GM19463 (cell line): Measurements from ENCODE around the gene CARMIL1.

Source experiments
- ATAC-seq: cut with Tn5 transposase; IDR thresholded peaks from one replicate; pipeline ENCODE4 v1.9.1; 2021; ENCODE audit warnings: mild to moderate bottlenecking, moderate library complexity; ENCODE audit not compliant: unreplicated experiment

The CARMIL1 gene

DNA sequence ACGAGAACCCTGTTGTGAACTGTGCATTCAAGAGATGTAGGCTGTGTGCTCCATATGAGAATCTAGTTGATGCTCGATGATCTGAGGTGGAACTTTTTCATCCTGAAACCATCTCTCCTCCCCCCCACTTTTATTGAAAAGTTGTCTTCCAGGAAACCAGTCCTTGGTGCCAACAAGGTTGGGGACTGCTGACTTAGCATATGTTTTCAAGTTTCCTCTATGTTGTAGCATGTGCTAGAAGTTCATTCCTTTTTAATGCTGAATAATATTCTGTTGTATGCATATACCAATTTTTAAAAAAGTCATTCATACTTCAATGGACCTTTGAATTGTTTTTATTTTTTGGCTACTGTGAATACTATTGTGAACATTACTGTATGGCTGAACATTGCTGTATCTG is 27.2 kb downstream of the CARMIL1 start:
- ATAC-seq: no peak

DNA sequence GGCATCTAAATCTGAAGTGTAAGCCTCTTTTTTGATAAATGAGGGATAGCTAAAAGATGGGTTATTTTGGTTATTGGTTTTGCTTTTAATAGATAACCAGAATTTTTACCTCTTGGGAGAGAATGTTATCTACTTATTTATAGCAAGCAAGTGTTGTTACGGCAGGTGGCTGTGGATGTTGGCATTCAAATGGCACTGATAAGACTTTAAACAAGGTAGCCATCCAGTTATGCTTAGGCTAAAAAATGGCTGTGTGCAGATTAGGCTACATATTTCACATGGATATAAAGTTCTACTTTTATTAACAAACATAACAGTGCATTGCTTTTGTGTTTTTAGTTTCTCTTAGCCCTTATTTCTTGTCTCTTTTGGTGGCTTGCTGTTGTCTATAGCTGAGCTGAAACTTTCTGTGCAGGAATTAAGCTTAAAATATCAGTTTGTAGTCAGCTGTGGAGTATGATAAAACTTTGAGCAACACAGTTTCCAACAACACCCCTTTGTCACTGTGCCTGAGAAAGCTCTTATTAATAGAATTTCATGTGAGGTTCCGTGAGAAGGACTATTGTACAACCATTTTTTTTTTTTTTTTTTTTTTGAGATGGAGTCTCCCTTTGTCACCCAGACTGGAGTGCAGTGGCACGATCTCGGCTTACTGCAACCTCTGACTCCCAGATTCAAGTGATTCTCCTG is 28.8 kb downstream of the CARMIL1 start:
- ATAC-seq: no peak

DNA sequence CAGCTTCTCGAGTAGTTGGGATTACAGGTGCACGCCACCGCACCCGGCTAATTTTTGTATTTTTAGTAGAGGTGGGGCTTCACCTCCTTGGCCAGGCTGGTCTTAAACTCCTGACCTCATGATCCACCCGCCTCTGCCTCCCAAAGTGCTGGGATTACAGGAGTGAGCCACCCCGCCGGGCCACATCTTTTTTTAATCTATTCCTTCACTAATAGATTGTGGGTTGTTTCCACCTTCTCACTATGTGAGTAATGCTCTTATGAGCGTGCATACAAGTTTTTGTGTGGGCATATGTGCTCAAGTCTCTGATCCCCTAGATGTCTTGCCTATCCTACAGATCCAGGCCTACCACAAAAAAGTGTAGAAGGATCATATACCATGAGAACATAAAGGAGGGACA is 30.7 kb downstream of the CARMIL1 start:
- no peak for ATAC-seq

DNA sequence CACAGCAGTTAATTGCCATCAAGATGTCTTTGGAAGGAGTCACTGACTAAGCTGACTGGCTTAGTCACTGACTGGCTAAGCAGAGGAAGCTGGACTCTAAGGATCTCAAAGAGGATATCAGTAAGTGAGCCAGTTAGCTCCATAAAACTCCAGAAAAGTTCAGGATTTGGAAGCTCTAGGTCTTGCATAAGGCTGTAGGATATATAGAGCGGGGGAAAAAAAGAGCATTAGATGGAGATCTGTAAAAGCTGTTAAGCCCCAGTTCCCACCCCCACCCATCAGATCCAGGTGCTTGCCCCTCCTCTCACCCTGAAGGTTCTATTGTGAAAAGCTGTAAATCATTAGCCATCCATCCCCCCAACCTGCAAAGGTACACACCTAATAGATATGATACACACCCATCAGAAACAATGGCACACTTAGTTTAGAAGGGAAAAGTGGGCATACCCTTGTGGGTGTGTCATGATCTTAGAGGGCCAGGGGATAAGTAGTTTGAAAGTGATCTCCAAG is 32.2 kb downstream of the CARMIL1 start:
- ATAC-seq: no peak

DNA sequence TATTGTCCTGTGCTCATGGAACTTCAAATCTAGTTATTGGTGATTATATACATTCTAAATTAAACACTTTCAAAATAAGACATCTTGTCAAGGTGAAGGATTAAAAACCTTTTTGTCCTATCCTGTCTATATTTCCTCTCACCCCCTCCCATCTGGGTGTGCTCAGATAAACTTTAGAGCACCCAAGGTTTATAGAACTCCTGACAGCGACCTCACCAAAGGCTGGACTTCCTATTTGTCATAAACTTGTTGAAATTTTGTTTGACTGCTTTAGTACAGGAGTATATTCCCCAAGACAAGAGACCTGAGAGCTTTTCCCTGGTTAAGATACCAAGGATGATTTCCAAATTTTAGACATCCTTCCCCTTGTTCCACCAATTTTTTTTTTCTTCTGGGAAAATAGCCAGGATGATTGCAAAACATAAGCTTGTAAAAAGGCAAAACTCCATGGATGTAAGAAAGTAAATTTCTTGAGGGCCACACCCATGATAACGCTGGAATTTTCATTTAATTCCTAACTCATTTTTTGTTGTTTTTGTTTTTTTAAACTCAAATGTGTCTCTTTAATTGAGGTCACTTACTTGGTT is 33.0 kb downstream of the CARMIL1 start:
- no peak for ATAC-seq

DNA sequence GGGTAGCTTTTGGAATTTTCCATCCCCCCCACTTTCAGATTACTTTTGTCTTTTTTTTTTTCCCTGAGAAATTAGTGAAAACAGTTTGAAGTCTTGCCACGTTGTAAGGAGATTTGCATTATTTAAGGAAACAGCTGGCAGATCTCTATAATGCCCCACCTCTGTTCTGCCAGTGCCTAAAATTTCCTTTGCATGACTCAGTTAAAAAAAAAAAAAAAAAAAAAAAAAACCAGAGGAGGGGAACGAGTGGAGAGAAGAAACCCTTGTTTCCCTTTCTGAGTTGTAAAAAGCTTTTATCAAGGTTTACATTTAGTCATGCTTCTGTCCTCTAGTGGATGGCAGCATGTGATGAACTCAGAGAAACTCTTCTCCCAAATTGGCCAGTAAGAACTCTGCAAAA is 33.5 kb downstream of the CARMIL1 start:
- ATAC-seq: no peak

DNA sequence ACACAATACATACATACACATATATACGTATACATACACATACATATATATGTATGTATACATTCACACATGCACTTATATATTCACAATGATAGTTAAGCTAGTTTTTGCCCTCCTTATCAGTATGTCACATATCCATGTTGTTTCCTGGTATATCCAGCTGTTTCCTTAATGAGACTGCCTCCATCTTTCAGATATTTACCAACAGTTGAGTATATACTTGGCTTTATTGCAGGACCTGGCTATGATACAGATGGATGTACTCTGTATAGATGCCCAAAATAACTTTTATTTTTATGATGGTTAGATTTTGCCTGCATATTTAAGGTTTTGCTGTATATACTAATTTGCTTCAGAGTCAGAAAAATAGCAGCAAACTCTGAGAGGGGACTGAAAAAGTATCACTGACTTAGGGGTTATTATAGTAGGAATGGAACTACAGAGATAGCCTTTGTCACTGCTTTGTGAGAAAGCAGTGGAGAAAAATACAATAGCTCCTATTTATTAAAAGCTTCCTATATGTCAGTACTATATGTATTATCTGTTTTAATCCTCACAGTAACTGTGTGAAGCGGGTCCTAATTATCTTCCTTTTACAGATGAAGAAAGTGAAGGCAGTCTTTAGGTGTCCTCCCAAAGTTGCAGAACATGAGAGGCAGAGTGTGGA is 35.5 kb downstream of the CARMIL1 start:
- ATAC-seq: no peak

DNA sequence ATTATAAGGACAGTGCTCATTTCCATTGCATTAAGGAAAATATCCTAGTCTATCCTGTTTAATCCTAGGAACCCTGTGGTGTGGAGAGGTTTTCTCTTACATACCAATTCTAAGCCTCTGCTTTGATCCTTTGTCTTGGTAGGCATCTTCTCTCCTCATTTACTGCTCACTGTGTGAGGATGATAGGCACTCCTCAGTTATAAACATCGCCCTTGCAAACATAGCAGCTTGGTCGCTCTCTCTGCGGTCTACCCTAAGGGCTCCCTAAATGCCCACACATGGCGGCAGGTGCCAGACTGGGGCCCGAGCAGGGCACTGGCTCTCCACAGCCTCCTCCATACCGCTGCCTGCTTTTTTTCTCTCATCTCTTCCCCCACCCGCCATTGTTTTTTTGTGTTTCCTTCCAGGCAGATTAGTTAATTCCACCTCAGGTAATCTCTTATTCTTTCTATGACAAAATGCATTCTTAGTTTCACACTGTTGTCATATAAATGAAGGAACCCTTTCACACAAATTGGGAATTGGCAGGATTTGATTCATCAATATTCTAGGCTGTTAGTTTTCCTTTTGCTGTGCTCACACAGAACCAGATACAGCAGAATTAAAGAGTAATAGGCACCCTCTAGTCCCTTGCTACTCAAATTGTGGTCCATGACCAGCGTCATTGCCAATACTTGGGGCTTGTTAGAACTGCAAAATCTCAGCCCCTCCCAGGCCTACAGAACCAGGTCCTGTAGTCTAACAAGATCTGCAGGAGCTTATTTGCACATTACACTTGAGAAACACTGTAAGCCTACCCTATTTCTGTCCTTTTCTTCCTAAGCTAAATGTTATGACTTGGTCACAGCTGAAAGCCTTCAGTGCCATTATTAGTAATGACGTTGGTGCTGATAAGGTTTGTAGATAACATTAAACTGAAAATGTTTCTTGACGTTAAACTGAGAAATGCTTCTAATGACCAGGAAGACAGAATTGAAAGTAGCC is 36.3 kb downstream of the CARMIL1 start:
- ATAC-seq: peak; percentile 62

DNA sequence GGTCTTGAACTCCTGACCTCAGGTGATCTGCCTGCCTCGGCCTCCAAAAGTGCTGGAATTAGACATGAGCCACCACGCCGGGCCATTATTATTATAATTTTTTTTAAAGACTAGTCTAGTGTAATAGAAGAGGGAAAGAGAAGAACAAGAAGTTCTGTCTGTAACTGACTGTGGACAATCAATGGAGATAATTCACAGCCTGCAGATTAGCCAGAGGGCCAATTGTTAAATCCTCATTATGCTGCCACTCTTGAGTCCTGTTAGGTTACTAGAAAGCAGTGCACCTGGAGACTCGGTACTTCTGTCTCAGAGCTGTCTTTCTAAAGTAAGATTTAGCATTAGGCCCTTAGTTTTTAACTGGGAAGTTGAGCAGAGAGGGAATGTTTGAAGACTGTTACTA is 37.5 kb downstream of the CARMIL1 start:
- ATAC-seq: no peak

DNA sequence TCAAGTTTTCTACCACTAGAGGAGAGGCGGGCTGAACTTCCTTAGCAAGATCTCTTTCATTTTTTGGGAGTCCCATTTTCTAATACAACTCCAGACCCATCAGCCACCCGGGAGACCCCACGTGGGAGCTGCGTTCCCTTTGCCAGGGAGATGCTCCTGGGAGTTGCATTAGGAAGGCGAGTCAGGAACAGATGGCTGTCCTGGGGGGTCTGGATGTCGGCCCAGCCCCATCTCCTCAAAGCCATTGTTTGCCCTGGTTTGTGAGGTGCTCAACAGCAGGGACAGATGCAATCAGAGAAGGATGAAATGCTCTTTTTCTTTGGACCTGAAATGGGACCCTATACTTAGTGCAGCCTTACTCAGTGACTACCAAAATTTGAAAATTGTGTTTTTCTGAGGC is 39.4 kb downstream of the CARMIL1 start:
- no peak for ATAC-seq

DNA sequence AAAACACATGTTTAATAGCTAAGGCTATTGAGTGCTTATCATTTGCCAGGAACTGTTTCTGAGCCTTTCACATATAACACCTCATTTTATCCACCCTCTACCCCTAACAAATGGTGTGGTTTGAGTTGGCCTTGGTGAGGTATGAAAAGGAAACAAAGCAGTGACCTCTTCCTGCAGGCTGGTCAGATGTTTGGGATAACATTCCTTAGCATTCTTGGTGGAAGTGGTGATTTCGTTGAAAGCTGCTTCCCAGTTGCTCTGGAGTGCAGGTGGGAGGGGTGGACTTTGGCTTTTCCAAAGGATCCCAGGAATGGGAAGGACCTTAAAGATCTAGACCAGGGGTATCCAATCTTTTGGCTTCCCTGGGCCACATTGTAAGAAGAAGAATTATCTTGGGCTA is 41.3 kb downstream of the CARMIL1 start:
- ATAC-seq: no peak

DNA sequence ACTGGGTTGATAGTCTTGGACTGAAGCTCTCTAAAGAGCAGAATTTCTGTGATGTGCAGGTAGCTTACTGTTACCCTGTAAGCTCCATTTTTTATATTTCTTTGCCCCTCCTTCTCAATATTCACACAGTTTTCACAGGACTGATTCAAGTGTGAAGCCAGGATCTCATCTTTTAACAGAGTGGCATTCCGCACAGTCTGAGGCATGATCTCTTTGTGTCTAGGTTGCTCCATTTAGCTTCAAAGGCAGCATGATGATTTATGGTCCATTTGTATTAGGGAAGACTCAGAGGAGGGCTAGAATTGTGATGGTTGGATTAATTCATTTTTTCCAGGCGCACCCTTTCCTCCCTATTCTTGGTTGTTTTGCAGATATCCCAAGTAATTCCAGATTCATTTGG is 43.5 kb downstream of the CARMIL1 start:
- ATAC-seq: no peak

DNA sequence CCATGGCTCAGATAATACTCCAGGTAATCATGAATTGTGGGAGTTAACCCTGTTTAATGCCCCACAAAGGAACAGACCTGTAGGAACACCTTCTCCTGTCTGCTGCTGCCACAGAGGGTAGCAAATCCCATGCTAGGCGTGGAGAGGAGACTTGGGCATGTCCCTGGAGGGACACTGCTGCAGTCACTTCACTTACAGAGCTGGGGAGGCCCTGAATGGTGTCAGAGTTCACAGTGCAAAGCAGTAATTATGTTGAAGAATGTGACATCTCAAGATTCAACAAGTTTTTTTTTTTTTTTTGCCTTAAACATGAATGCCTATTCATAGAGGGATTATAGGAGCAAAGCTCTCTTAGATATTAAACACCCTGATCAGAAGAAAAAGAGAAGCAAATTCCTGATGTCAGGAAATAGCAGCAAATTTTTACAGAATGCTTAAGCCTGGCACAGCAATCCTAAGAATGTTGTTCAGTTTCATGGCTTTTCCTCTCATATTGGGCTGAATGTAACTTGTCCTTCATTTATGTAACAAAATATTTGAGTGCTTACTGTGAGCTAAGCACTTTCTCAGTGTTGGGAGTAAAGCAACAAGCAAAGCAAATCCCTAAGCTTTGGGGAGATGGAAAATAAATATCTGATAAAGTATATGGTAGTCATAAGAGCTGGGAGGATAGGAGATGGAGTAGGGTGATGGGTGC is 45.0 kb downstream of the CARMIL1 start:
- ATAC-seq: no peak

DNA sequence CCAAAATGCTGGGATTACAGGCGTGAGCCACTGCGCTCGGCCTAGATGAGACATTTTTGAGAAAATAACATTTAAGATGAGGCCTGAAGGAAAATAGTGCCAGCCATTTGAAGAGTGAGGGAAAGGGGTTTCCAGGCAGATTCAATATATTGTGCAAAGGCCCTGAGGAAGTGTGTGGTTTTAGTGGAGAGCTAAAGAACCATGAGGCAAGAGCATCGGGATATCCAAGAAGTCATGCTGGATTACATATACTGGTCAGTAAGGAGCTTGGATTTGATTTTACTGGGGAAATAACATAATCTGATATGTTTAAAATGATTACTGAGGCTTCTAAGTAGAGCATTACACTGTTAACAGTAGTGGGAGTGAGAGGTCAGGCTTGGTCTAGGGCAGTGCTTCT is 47.0 kb downstream of the CARMIL1 start:
- no peak for ATAC-seq

DNA sequence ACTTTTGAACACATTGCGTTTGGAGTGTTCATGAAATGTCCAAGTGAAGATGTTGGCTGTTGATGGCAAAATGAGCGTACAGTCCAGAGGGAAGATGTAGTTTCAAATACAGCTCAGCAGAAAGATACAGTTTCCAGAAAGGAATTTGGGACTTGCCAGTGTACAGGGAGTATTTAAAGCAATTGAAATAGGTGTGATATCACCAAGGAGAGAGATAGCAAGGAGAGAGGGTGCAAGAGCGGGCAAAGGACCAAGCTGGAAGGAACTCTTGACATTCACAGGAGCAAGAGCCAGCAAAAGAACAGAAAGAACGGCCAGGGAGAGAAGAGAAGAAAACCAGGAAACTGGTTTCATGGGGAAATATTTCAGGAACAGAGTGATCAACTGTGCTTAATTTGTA is 47.8 kb downstream of the CARMIL1 start:
- no peak for ATAC-seq

DNA sequence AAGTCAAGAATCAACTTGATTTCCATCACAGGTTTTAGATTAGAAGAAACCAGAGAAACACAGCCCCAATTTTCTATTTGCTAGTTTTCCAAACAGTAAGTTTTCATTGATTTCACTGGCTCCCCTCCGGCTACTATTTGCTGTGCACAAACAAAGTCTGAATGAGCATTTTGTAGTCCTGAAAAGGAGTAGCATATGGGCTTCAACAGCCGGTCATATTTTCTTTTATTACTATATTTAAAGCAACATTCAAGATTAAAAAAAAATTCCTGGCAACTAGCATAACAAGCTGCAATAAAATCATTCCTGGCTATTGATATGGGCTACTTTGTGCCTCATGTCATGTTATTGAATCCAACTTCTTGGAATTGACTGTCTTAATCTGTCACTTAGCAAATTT is 48.3 kb downstream of the CARMIL1 start:
- ATAC-seq: no peak

DNA sequence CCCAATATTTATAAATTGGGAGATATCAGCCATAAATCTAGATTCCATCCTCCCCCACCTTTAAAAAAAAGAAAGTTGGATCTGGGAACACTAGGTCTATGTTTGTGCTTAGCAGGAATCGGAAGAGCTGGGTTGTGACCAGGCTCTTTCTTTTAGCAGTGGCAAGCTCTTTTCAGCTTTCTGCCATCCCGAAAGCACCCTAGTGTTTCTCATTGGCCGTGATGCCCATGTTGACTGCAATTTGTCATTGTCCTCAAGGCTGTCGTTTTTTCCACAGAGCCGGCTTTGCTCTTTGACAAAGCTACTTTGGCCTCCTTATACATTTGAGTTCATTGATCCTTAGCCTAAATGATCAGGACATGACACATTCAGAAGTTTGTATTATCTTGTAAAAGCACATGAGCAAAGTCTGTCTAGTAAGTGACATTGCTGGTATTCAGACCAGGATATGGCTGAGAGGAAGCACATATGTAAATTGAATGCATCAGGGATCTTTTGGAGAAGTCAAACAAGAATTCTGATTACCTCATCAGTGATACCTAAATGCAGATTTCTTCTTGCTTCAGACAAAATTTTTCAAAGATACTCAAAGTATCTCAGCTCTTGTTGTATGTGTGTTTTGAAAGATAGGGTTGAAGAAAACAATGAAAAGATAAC is 50.1 kb downstream of the CARMIL1 start:
- ATAC-seq: no peak

DNA sequence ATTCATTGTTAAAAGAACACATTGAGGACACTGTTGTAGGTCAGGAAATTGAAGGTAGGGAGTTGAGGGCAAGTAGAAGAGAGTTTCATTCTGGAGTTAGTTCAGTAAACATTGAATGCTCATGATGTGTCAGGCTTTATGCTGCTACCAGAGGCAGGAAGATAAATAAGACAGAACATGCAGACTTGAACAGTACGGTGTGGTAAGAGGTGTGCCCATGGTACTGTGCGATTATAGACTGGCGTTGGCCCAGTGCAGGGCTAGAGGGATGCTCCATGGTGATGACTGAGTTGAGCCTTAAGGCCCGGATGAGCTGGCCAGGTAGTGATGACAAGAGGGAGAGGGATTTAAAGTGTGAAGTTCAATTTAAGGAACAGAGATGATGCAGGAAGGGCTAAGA is 50.8 kb downstream of the CARMIL1 start:
- no peak for ATAC-seq

DNA sequence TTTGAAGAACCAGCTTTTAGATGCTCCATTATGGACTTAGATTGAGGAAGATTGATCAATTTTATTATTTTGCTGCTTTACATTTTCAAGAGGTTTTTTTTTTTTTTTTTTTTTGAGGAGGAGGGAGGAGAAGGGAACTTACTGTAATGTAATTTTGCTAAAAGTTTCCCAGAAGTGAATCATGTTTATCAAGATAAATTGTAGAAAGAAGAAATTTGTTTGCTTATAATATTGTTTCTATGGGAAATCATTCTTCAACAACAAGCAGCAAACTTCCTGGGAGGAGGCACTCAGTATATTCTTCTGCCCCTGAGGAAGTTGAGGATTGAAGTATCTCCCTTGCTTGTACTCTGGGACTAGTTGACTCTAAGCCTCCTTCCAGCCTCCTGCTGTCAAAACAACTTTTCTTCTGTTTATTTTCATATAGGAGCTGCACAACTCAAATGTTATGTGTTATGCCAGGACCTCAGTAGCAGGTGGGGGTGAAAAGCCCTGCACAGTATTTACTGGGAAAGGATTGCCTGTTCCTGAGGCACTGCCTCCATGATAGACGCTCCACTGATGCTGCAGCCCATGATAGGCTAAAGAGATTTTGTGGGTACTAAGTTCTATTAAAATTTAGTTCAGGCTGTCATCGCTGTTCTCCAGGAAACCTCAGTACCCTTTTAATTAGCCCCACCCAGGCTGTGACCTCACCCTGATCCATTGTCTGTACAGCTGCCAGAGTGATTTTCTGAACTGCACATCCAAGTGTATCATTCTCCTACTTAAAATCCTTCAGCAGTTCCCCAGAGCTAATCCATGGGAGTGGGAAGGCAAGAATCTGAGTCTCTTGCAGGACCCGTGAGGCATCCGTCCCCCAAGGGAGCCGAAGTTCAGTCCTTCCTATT is 51.9 kb downstream of the CARMIL1 start:
- ATAC-seq: no peak
